OCI-LY7 (cell line): Measurements from ENCODE around the gene PHF19. TPM values are rescaled to one million over a fixed set of nuclear protein-coding genes. Genes with fewer than 3 reads are reported as not detected.
A peak's percentile ranks its signal among the peaks of the same experiment; 100 is the strongest.

Experiments used
- BruUV-seq: library from RNA; stranded (reverse); fragments of 400-500 nt; replicated peaks from 2 replicates; lab custom pipeline; 2021; lab: Mats Ljungman, UMichigan
- CTCF ChIA-PET: fragments of 300-600 bp; sonication (Branson Sonifier 250); formaldehyde crosslinking; loops from one replicate; lab custom pipeline; 2022; ENCODE audit warnings: antibody characterized with exemption; ENCODE audit not compliant: unreplicated experiment; lab: Charles Lee
- POLR2A ChIA-PET: fragments of 300-600 bp; sonication (Branson Sonifier 250); formaldehyde crosslinking; loops from one replicate; lab custom pipeline; 2022; ENCODE audit warnings: antibody characterized with exemption; lab: Charles Lee
- DNase-seq: peaks from one replicate; pipeline ENCODE4 v3.0.0-alpha.2; 2015; ENCODE audit warnings: low spot score
- H2AFZ ChIP-seq: fragments of 200-600 bp; sonication (generic), shearing (Covaris generic); 2 replicates; pipeline ENCODE4 v1.6.1; 2014; ENCODE audit warnings: mild to moderate bottlenecking, antibody characterized with exemption, low read length, moderate library complexity
- H3K27ac ChIP-seq: fragments of 200-600 bp; sonication (generic); 2 replicates; pipeline ENCODE4 v1.5.1; 2014; ENCODE audit warnings: mixed run types, low read depth, mild to moderate bottlenecking, moderate library complexity, low read length, inconsistent platforms; ENCODE audit not compliant: poor library complexity, severe bottlenecking
- H3K36me3 ChIP-seq: fragments of 200-600 bp; sonication (generic); 2 replicates; pipeline ENCODE4 v1.6.1; 2014; ENCODE audit warnings: mild to moderate bottlenecking, antibody characterized with exemption, low read length, moderate library complexity, mixed read lengths; ENCODE audit not compliant: insufficient read depth
- H3K4me1 ChIP-seq: fragments of 200-600 bp; sonication (generic); 2 replicates; pipeline ENCODE4 v1.5.1; 2014; ENCODE audit warnings: mild to moderate bottlenecking, low read length; ENCODE audit not compliant: insufficient read depth, poor library complexity, severe bottlenecking
- H3K4me2 ChIP-seq: fragments of 200-600 bp; sonication (generic); 2 replicates; pipeline ENCODE4 v1.6.1; 2014; ENCODE audit warnings: mild to moderate bottlenecking, low read length
- H3K4me3 ChIP-seq: fragments of 200-600 bp; sonication (generic); 2 replicates; pipeline ENCODE4 v1.5.1; 2014; ENCODE audit warnings: mild to moderate bottlenecking, low read depth, low read length; ENCODE audit not compliant: poor library complexity, severe bottlenecking
- H3K79me2 ChIP-seq: fragments of 200-600 bp; sonication (generic); 2 replicates; pipeline ENCODE4 v1.6.1; 2016; ENCODE audit warnings: low read depth, mild to moderate bottlenecking, low read length, moderate library complexity, mixed read lengths; ENCODE audit not compliant: insufficient read depth
- H3K9me2 ChIP-seq: fragments of 200-600 bp; sonication (generic); 2 replicates; pipeline ENCODE4 v1.6.1; 2016; ENCODE audit warnings: mild to moderate bottlenecking, low read length, mixed read lengths; ENCODE audit not compliant: insufficient read depth
- H3K9me3 ChIP-seq: fragments of 200-600 bp; sonication (generic); 2 replicates; pipeline ENCODE4 v1.6.1; 2014; ENCODE audit warnings: mild to moderate bottlenecking, mixed run types, low read length, mixed read lengths
- H4K20me1 ChIP-seq: fragments of 200-600 bp; sonication (generic); 2 replicates; pipeline ENCODE4 v1.6.1; 2014; ENCODE audit warnings: mild to moderate bottlenecking, antibody characterized with exemption, low read length, moderate library complexity, mixed read lengths; ENCODE audit not compliant: insufficient read depth
- EZH2phosphoT487 ChIP-seq: fragments of 200-600 bp; sonication (generic); IDR thresholded peaks from 2 replicates; pipeline ENCODE4 v1.6.1; 2018; ENCODE audit warnings: low read depth, borderline replicate concordance, mild to moderate bottlenecking, mixed run types, antibody characterized with exemption, low read length, moderate library complexity, mixed read lengths
- intact Hi-C: fragments of 100-400 bp; cut with micrococcal nuclease; formaldehyde crosslinking; loops from one replicate; pipeline ENCODE4 v1.10.0; 2022; ENCODE audit not compliant: unreplicated experiment
- total RNA-seq, 2 experiments: library from RNA; depleted of rRNA in 1 of 2; stranded (reverse); fragments of >200 nt in 1 of 2; shearing (Covaris generic) in 1 of 2; gene quantifications; 2 replicates each; pipeline ENCODE4 v1.2.3, GENCODE V29; 2014 to 2022
- TF ChIP-seq, protein P1 (sequence below): fragments of 200-600 bp; sonication (generic); conservative IDR thresholded peaks from 2 replicates; pipeline ENCODE4 v1.5.1; 2014; ENCODE audit warnings: mild to moderate bottlenecking, antibody characterized with exemption, low read length, moderate library complexity, mixed read lengths

Gene PHF19
- total RNA-seq, 2 experiments from 2014 or later: 102 to 214 TPM

DNA sequence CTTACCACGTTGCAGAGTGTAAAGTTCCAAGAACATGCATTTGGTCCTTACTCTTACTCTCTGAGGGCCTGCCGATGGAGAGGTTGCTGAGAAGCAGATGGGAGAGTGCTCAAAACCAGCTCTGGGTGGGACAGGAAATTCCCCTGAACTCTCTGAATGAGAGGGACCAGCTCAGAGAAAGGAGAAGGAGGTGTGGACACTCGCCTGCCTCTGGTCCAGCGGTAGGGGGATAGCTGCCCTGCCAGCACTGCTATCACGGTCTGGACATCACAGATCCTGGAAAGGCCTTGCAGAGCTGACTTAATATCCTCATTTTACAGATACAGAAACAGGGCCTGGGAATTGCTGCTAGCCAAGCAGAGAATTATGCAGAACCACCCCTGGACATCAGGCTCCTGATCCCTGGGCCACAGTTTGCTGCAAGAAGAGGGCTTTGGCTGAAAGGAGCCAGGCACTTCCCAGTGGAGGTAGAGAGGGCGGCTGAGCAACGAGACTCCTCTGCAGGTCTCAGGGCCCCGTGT is 44.7 kb upstream of the PHF19 start:
- peak overlapping the region; percentile 29 for H3K27ac ChIP-seq
- no peaks in the 10 kb centered on the region for H3K9me2 ChIP-seq
- no peaks in the 10 kb centered on the region for H3K79me2 ChIP-seq
- POLR2A ChIA-PET: interaction anchor here (0.9 to 21.2 kb wide), 6 partner anchors 8 to 31 kb away, joined by 3 to 372 read pairs (median 4); no protein-coding TSS in a partner anchor
- no peak for TF ChIP-seq EZH2phosphoT487
- TF ChIP-seq, protein P1, sequence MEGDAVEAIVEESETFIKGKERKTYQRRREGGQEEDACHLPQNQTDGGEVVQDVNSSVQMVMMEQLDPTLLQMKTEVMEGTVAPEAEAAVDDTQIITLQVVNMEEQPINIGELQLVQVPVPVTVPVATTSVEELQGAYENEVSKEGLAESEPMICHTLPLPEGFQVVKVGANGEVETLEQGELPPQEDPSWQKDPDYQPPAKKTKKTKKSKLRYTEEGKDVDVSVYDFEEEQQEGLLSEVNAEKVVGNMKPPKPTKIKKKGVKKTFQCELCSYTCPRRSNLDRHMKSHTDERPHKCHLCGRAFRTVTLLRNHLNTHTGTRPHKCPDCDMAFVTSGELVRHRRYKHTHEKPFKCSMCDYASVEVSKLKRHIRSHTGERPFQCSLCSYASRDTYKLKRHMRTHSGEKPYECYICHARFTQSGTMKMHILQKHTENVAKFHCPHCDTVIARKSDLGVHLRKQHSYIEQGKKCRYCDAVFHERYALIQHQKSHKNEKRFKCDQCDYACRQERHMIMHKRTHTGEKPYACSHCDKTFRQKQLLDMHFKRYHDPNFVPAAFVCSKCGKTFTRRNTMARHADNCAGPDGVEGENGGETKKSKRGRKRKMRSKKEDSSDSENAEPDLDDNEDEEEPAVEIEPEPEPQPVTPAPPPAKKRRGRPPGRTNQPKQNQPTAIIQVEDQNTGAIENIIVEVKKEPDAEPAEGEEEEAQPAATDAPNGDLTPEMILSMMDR: no peak
- H2AFZ ChIP-seq: peak overlapping the region; percentile 52; the same call in 1 of the 2 replicates
- intact Hi-C loops: loop anchor here (10.0 kb wide), 1 partner anchor 1023 kb away; no protein-coding TSS in a partner anchor
- no TSS peak for BruUV-seq
- H3K9me3 ChIP-seq: no peaks in the 10 kb centered on the region
- peak overlapping the region; percentile 22 for H3K4me3 ChIP-seq
- CTCF ChIA-PET: no interaction called here
- no peaks in the 10 kb centered on the region for H4K20me1 ChIP-seq
- H3K36me3 ChIP-seq: peaks cover 41% of the 10 kb centered on the region
- H3K4me2 ChIP-seq: peak overlapping the region; percentile 59
- peaks cover 70% of the 10 kb centered on the region for H3K4me1 ChIP-seq
- DNase-seq: peak; percentile 17

DNA sequence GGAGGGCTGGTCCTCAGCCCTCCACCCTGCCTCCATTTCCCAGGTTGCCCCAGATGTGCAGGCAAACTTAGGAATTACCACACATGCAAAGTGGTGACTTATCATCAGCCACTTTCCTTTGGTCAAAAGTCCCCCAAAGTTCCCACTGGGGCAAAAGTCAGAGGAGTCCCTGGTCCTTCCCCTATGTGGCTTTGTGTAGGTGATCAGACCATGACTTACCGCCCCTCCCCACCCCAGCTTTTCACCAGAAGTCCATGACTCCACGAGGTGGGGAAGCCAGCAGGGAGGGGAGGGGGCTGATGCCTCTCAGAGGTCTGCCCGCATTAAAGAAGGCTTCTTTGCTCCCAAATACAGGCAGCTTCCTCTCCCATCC is 43.8 kb upstream of the PHF19 start:
- H2AFZ ChIP-seq: 0 out of 2 replicates have a peak overlapping the region, but pooled peaks have one; percentile 52
- H3K79me2 ChIP-seq: no peaks in the 10 kb centered on the region
- no peak overlapping the region for H3K4me3 ChIP-seq
- ChIA-PET POLR2A (interaction anchor here (1.0 to 21.2 kb wide), 7 partner anchors 9 to 161 kb away, joined by 3 to 372 read pairs (median 5); no protein-coding TSS in a partner anchor), CTCF (interaction anchor here (1.2 to 1.3 kb wide), 2 partner anchors 9 to 33 kb away, joined by 4 to 5 read pairs; no protein-coding TSS in a partner anchor)
- no TSS peak for BruUV-seq
- TF ChIP-seq, protein P1: no peak
- TF ChIP-seq EZH2phosphoT487: no peak
- no peaks in the 10 kb centered on the region for H3K9me3 ChIP-seq
- H3K4me2 ChIP-seq: peak overlapping the region; percentile 59
- H3K9me2 ChIP-seq: no peaks in the 10 kb centered on the region
- H3K36me3 ChIP-seq: peaks cover 42% of the 10 kb centered on the region
- DNase-seq: no peak
- peaks cover 70% of the 10 kb centered on the region for H3K4me1 ChIP-seq
- peak overlapping the region; percentile 29 for H3K27ac ChIP-seq
- no peaks in the 10 kb centered on the region for H4K20me1 ChIP-seq
- intact Hi-C loops: loop anchor here (10.0 kb wide), 1 partner anchor 1024 kb away; no protein-coding TSS in a partner anchor
